Ishikawa (cell line): ENCODE data around the gene GRK1.

ENCODE experiments used
- TAF1 ChIP-seq: IDR thresholded peaks from 2 replicates; pipeline ENCODE4 v1.6.1; 2012; ENCODE audit warnings: low read depth, mild to moderate bottlenecking
- YY1 ChIP-seq: IDR thresholded peaks from 2 replicates; pipeline ENCODE4 v1.6.1; 2012; ENCODE audit warnings: low read depth

GRCh38 chr13:113661509-113661908 lies 5.5 kb upstream of the GRK1 start:
- TF ChIP-seq YY1 (no peak), TAF1 (no peak)
